Heart left ventricle (tissue), 16 donors: ENCODE data around the gene LMBRD1. TPM values are rescaled to one million over a fixed set of nuclear protein-coding genes. Genes with fewer than 3 reads are reported as not detected.

Source experiments
- ATAC-seq, 4 donors: fragments of 200-7000 bp; cut with Tn5 transposase; one replicate each; pipeline ENCODE4 v1.9.1; 2020 to 2022; ENCODE audit warnings: moderate library complexity in 4 of 4, mild to moderate bottlenecking in 3 of 4, moderate number of reproducible peaks in 1 of 4
- DNase-seq, 5 donors: peaks; one replicate each; pipeline ENCODE4 v3.0.0-alpha.2; 2020
- H3K27ac ChIP-seq, 12 donors: fragments of 200-600 bp; sonication (generic) in 4 of 12; one replicate each; pipeline versions ENCODE4 v1.5.0 to v1.8.0; 2016 to 2022; ENCODE audit warnings: mild to moderate bottlenecking in 2 of 12
- H3K27me3 ChIP-seq, 9 donors: fragments of 200-600 bp; sonication (generic) in 2 of 9; one replicate each; pipeline versions ENCODE4 v1.5.1 to v1.8.0; 2016 to 2022; ENCODE audit warnings: mild to moderate bottlenecking in 3 of 9
- H3K36me3 ChIP-seq, 9 donors: fragments of 200-600 bp; sonication (generic) in 2 of 9; one replicate each; pipeline versions ENCODE4 v1.5.0 to v1.8.0; 2018 to 2022; ENCODE audit warnings: mild to moderate bottlenecking in 2 of 9
- H3K4me1 ChIP-seq, 12 donors: fragments of 200-600 bp; sonication (generic) in 4 of 12; one replicate each; pipeline versions ENCODE4 v1.5.0 to v1.8.0; 2016 to 2022; ENCODE audit warnings: mild to moderate bottlenecking in 3 of 12
- H3K4me3 ChIP-seq, 12 donors: fragments of 200-600 bp; sonication (generic) in 4 of 12; one replicate each; pipeline versions ENCODE4 v1.5.0 to v1.8.0; 2017 to 2022; ENCODE audit warnings: mild to moderate bottlenecking in 9 of 12, moderate library complexity in 4 of 12
- H3K9me3 ChIP-seq, 12 donors: fragments of 200-600 bp; sonication (generic) in 4 of 12; one replicate each; pipeline versions ENCODE4 v1.5.0 to v1.8.0; 2016 to 2022; ENCODE audit warnings: mild to moderate bottlenecking in 1 of 12
- POLR2A ChIP-seq, 2 donors: fragments of 450-650 bp; IDR thresholded peaks; one replicate each; pipeline ENCODE4 v1.6.1; 2017; ENCODE audit warnings: antibody characterized with exemption in 2 of 2, mild to moderate bottlenecking in 2 of 2, moderate library complexity in 2 of 2
- WGBS, 4 donors: extraction: QIAGEN DNeasy Blood & Tissue Kit in 2 of 4; methylation state at CpG; one replicate each; pipeline versions ENCODE4 v1.1.5 to v1.1.7; 2013 to 2018; 5-methylcytosine and 5-hydroxymethylcytosine counted together
- intact Hi-C, 10 donors: fragments of 100-400 bp; cut with DNase I; formaldehyde crosslinking; loops; one replicate each; pipeline versions ENCODE4 v1.11.1 to v1.14.2; 2022
- polyA plus RNA-seq, 2 donors: library from polyadenylated mRNA; stranded (reverse); fragments of 200-250 nt; gene quantifications; one replicate each; pipeline ENCODE4 v1.2.3, GENCODE V29; 2013
- total RNA-seq, 9 donors: library from RNA; depleted of rRNA in 2 of 9; stranded (reverse); fragments of >200 nt in 2 of 9; fragmentation: NEBNext Ultra II Directional in 3 of 9; extraction: Animal tissue kit (Norgen Biotek cat#: 25700) in 3 of 9; gene quantifications; one replicate each; pipeline versions ENCODE4 v1.1.0 to v1.2.4, GENCODE V29; 2016 to 2023
- TF ChIP-seq, protein P1 (sequence below), 12 donors: fragments of 200-600 bp; sonication (generic) in 4 of 12; IDR thresholded peaks; one replicate each; pipeline versions ENCODE4 v1.5.0 to v1.8.0; 2018 to 2022; ENCODE audit warnings: antibody characterized with exemption in 12 of 12, mild to moderate bottlenecking in 5 of 12
- donor health status: ischemic (EF 13 %, LVEDD 7.1; RV severe dilation, severe dysfunction).
- donor health status: healthy with polysubstance abuse.
- donor health status: DM: no; HTN: yes; CAD: no.
- donor health status: DM: no; HTN: no; CAD: no.
- donor health status: ischemic (EF 25% LVEDD 6.9; RV normal size, moderate dysfunction).
- donor health status: ischemic (EF 25% LVEDD 5.7; RV mildly dilated, moderate dysfunction).
- donor health status: healthy.
- donor health status: DM: yes; HTN: yes; CAD: no.
- donor health status: ischemic (EF 35%, LVEDD 5.7; RV mildly dilated, moderate dysfunction).
- donor health status: nonischemic (EF 11% LVEDD 7.7; RV severe dilation, severe dysfunction).
- donor health status: DM: yes; HTN: yes; CAD: no.
- donor health status: PGD.
- donor health status: ischemic (EF 29% LVEDD 5.4; RV normal size, mild dysfunction).
- donor health status: nonischemic (EF 23%, LVEDD 6.1; RV moderate dilation, normal function).

Gene LMBRD1
- total and polyA plus RNA-seq, 11 donors: 37.0 to 53.6 (median 45.1) TPM

DNA sequence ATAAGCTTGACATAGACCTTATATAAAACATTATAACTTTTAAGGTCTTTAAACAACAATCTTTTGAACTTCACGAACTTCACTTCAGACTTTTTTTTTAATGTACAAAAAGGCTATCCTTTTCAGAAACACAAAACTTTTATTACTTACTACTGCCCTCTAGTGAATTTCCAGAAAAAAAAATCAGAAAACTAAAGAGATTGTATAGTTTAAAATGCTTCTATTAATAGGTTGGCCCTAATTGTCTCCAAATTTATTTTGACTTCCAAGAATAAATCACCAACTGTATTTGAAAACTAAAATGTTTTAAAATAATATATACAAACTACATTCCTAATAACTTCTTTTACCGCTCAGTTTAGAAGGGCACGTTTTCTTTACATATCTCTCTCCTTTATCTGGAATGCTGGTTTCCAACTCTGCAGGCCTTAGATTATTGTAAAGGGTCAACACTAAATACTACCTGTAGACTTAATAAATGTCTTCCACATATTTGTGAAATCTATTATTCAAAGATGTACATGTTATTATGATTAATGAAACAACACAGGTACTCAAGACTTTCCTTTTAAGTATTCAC is 66.8 kb downstream of the LMBRD1 start:
- intact Hi-C loops: loop anchor here in 5 of 10 donors (5.0 to 10.0 kb wide), 6 partner anchors 67 to 855 kb away; partner anchors contain the start of gene LMBRD1 (in 1 of the 5)
- TF ChIP-seq POLR2A (IDR thresholded peaks at IDR 0.05): no peak
- TF ChIP-seq, protein P1, sequence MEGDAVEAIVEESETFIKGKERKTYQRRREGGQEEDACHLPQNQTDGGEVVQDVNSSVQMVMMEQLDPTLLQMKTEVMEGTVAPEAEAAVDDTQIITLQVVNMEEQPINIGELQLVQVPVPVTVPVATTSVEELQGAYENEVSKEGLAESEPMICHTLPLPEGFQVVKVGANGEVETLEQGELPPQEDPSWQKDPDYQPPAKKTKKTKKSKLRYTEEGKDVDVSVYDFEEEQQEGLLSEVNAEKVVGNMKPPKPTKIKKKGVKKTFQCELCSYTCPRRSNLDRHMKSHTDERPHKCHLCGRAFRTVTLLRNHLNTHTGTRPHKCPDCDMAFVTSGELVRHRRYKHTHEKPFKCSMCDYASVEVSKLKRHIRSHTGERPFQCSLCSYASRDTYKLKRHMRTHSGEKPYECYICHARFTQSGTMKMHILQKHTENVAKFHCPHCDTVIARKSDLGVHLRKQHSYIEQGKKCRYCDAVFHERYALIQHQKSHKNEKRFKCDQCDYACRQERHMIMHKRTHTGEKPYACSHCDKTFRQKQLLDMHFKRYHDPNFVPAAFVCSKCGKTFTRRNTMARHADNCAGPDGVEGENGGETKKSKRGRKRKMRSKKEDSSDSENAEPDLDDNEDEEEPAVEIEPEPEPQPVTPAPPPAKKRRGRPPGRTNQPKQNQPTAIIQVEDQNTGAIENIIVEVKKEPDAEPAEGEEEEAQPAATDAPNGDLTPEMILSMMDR (IDR thresholded peaks at IDR 0.05): peak in 10 of 12 donors; percentile 12 to 53 (median 39)

DNA sequence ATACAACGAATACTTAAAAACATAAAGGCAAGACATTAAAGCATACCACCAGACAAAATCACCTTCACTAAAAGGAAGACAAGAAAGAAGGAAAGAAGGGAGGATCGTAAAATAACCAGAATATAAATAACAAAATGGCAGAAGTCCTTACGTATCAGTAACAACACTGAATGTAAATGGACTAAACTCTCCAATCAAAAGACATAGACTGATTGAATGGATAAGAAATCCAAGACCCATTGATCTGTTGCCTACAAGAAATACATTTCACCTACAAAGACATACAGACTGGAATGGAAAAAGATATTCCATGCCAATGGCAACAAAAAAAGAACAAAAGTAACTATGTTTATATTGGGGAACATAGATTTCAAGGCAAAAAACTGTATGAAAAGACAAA is 74.1 kb downstream of the LMBRD1 start:
- Histone ChIP-seq H3K4me1 (no peaks in the 10 kb centered on the region), H3K36me3 (peaks cover 0 to 34% (median 14%) of the 10 kb centered on the region in 9 donors), H3K9me3 (peaks cover 0 to 24% (median 5%) of the 10 kb centered on the region in 12 donors), H3K4me3 (no peak overlapping the region), H3K27ac (no peak overlapping the region), H3K27me3 (no peaks in the 10 kb centered on the region)
- no peak for TF ChIP-seq POLR2A (IDR thresholded peaks at IDR 0.05)
- TF ChIP-seq, protein P1 (IDR thresholded peaks at IDR 0.05): no peak
- DNase-seq (no peak), ATAC-seq (no peak)
- 97 to 98% (median 98%) methylated on average over 3 of the region's 3 CpGs for WGBS, 4 donors
- intact Hi-C loops: loop anchor here in 2 of 10 donors (10.0 kb wide), 3 partner anchors 382 to 848 kb away; no protein-coding TSS in a partner anchor

More for the DNA sequence above, 66.8 kb downstream of the LMBRD1 start:
- Histone ChIP-seq H3K4me1 (no peaks in the 10 kb centered on the region), H3K9me3 (peaks cover 0 to 13% (median 0%) of the 10 kb centered on the region in 12 donors), H3K27me3 (no peaks in the 10 kb centered on the region), H3K4me3 (no peak overlapping the region), H3K36me3 (peaks cover 0 to 12% (median under 1%) of the 10 kb centered on the region in 9 donors), H3K27ac (no peak overlapping the region)
- ATAC-seq (no peak), DNase-seq (no peak)
- 66 to 81% (median 68%) methylated on average over 3 of the region's 3 CpGs for WGBS, 4 donors

DNA sequence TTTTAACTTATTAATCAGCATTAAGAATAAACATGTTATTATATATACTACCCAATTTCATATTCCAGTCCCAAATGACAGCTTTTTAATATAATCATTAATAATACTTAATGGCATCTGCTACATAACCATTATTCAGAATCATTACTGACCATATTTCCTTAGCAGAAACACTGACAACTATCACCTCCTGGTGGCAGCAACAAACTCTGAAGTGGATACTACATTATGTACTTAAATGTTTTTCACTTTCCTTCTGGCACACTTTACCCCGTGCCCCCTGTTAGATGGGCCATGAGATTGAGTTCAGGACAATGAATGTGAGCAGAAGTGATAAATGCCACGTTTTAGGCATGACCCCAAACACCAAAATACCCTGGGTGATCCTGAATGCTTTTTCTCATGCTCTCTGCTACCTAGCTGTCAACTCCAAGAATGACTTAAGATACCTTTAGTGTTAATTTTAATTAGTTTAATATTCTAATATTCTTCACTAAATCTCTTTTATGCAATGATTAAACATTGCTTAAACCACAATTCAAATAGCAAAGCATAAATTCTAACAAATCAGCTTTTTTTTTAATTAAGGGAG is 77.1 kb downstream of the LMBRD1 start:
- no peaks in the 10 kb centered on the region for H3K4me1 ChIP-seq
- WGBS, 4 donors: 30 to 46% (median 40%) methylated on average over 2 of the region's 2 CpGs
- intact Hi-C loops: loop anchor here in 4 of 10 donors (5.0 to 10.0 kb wide), 5 partner anchors 385 to 845 kb away; no protein-coding TSS in a partner anchor

DNA sequence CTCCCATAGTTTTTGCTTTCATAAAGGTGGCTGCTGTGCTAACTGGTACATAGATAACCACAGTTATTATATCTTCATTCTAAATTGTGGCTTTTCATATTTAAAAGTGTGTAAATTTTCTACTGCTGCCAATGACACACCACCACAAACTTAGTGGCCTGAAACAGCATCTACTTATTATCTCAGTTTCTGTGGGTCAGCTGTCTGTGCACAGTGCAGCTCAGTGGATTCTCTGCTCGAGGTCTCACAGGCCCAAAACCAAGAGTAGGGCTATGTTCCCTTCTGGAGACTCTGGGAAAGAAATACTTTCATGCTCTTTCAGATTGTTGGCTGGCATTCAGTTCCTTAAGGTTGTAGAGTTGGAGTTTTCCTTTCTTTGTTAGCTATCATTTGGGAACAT is 90.1 kb downstream of the LMBRD1 start:
- 88 to 98% (median 93%) methylated on average over 1 of the region's 1 CpG for WGBS, 4 donors
- H3K27me3 ChIP-seq: no peaks in the 10 kb centered on the region

More for the DNA sequence above, 77.1 kb downstream of the LMBRD1 start:
- H3K27me3 ChIP-seq: no peaks in the 10 kb centered on the region
- no peak overlapping the region for H3K27ac ChIP-seq
- DNase-seq (no peak), ATAC-seq (no peak)
- peaks cover 0 to 46% (median 36%) of the 10 kb centered on the region in 9 donors for H3K36me3 ChIP-seq
- no peak for TF ChIP-seq POLR2A (IDR thresholded peaks at IDR 0.05)
- TF ChIP-seq, protein P1 (IDR thresholded peaks at IDR 0.05): peak in 7 of 12 donors; percentile 17 to 46 (median 28)
- H3K9me3 ChIP-seq: peaks cover 0 to 11% (median 0%) of the 10 kb centered on the region in 12 donors
- no peak overlapping the region for H3K4me3 ChIP-seq

More for the DNA sequence above, 90.1 kb downstream of the LMBRD1 start:
- intact Hi-C loops: no loop called here
- Histone ChIP-seq H3K9me3 (no peaks in the 10 kb centered on the region), H3K4me1 (no peaks in the 10 kb centered on the region), H3K27ac (no peak overlapping the region), H3K36me3 (peaks cover 0 to 38% (median 15%) of the 10 kb centered on the region in 9 donors), H3K4me3 (no peak overlapping the region)
- DNase-seq (no peak), ATAC-seq (no peak)
- TF ChIP-seq, protein P1 (IDR thresholded peaks at IDR 0.05): no peak
- TF ChIP-seq POLR2A (IDR thresholded peaks at IDR 0.05): no peak
